Globus pallidus (tissue), 1 donor: ENCODE results near the gene MS4A15.
"Not testable (repeated sequence)": the region's sequence is repeated elsewhere in the genome, so short reads cannot be mapped to it uniquely, and the experiment has no call there.

Experiments used
- DNase-seq: peaks from one replicate; pipeline ENCODE4 v3.0.0-alpha.2; 2015; ENCODE audit warnings: low spot score

Gene MS4A15

GRCh38 chr11:60809249-60809648 is 52.6 kb downstream of the MS4A15 start:
- DNase-seq, result no peak

GRCh38 chr11:60809691-60810090 is 53.0 kb downstream of the MS4A15 start:
- DNase-seq, result no peak

- DNase-seq, result no peak
Measured at GRCh38 chr11:60810151-60810550, 53.5 kb downstream of the MS4A15 start.

- DNase-seq, result no peak
Measured at GRCh38 chr11:60810569-60810968, 53.9 kb downstream of the MS4A15 start.

GRCh38 chr11:60813324-60813723 is 56.7 kb downstream of the MS4A15 start:
- DNase-seq, result no peak

- no peak for DNase-seq
Measured at GRCh38 chr11:60814112-60814511, 57.4 kb downstream of the MS4A15 start.

- no peak for DNase-seq
Measured at GRCh38 chr11:60816590-60817157, 60.0 kb downstream of the MS4A15 start.

- no peak for DNase-seq
Measured at GRCh38 chr11:60818057-60818456, 61.4 kb downstream of the MS4A15 start.

- DNase-seq, result no peak
Measured at GRCh38 chr11:60821827-60822599, 65.3 kb downstream of the MS4A15 start.

- DNase-seq, result not testable (repeated sequence)
Measured at GRCh38 chr11:60823745-60824306, 67.2 kb downstream of the MS4A15 start.

GRCh38 chr11:60825118-60825517 is 68.5 kb downstream of the MS4A15 start:
- no peak for DNase-seq

- DNase-seq, result no peak
Measured at GRCh38 chr11:60825790-60826189, 69.1 kb downstream of the MS4A15 start.
